HCT116 (cell line): ENCODE measurements around the gene SCN4B. TPM values are rescaled to one million over a fixed set of nuclear protein-coding genes. Genes with fewer than 3 reads are reported as not detected.

Experiments
- ATAC-seq: fragments of 200-7000 bp; cut with Tn5 transposase; 2 replicates; pipeline ENCODE4 v1.9.1; 2020; ENCODE audit warnings: mild to moderate bottlenecking, moderate library complexity
- BruUV-seq: library from RNA; stranded (reverse); fragments of 400-500 nt; replicated peaks from 2 replicates; lab custom pipeline; 2021; lab: Mats Ljungman, UMichigan
- CTCF ChIA-PET: fragments of 300-600 bp; sonication (Branson Sonifier 250); formaldehyde crosslinking; loops from one replicate; lab custom pipeline; 2021; ENCODE audit warnings: antibody characterized with exemption; lab: Charles Lee
- POLR2A ChIA-PET: fragments of 300-600, 350-600 bp; sonication (Branson Sonifier 250); formaldehyde crosslinking; loops from one replicate; lab custom pipeline; 2021; ENCODE audit warnings: antibody characterized with exemption; lab: Charles Lee
- RAD21 ChIA-PET, 2 experiments: fragments of 300-600 bp; sonication (Branson Sonifier 250); formaldehyde crosslinking; loops; one replicate each; lab custom pipeline; 2023; ENCODE audit warnings: low total read pairs in 2 of 2; ENCODE audit not compliant: uncharacterized antibody in 2 of 2, unreplicated experiment in 2 of 2, low non-redundant PET in 1 of 2; lab: Charles Lee
- DNase-seq: peaks from one replicate; pipeline ENCODE4 v3.0.0-alpha.2; 2010; ENCODE audit warnings: low read depth, low spot score
- H2AFZ ChIP-seq: fragments of 200-600 bp; shearing (Covaris generic), sonication (generic); 2 replicates; pipeline ENCODE4 v1.6.1; 2017; ENCODE audit warnings: low read depth, mixed run types, mixed read lengths, antibody characterized with exemption, low read length; ENCODE audit not compliant: poor library complexity, severe bottlenecking
- H3K27ac ChIP-seq: 2 replicates; pipeline ENCODE4 v1.5.1; 2012; ENCODE audit warnings: low read depth, low read length
- H3K27me3 ChIP-seq: fragments of 200-600 bp; sonication (generic); 2 replicates; pipeline ENCODE4 v1.6.1; 2016; ENCODE audit warnings: mixed run types, low read length, mixed read lengths; ENCODE audit not compliant: insufficient read depth
- H3K36me3 ChIP-seq, 2 experiments: fragments of 200-500 bp in 1 of 2; fragments of 200-600 bp in 1 of 2; sonication (Bioruptor generic) in 1 of 2; sonication (generic) in 1 of 2; 2 replicates each; pipeline versions ENCODE4 v1.5.1 to v1.6.1; 2014 to 2016; ENCODE audit warnings: low read length in 2 of 2, inconsistent platforms in 1 of 2, mixed read lengths in 1 of 2, mixed run types in 1 of 2; ENCODE audit not compliant: insufficient read depth in 2 of 2, control insufficient read depth in 1 of 2
- H3K4me1 ChIP-seq, 2 experiments: fragments of 200-600 bp in 1 of 2; sonication (generic) in 1 of 2; 2 replicates each; pipeline versions ENCODE4 v1.5.1 to v1.6.1; 2012 to 2017; ENCODE audit warnings: low read length in 2 of 2, inconsistent platforms in 1 of 2, mild to moderate bottlenecking in 1 of 2, mixed read lengths in 1 of 2, mixed run types in 1 of 2, moderate library complexity in 1 of 2; ENCODE audit not compliant: insufficient read depth in 2 of 2, control insufficient read depth in 1 of 2
- H3K4me2 ChIP-seq: fragments of 200-600 bp; sonication (generic); 2 replicates; pipeline ENCODE4 v1.6.1; 2017; ENCODE audit warnings: mixed run types, low read length, mixed read lengths
- H3K4me3 ChIP-seq, 2 experiments: fragments of 200-600 bp in 1 of 2; sonication (generic) in 1 of 2; replicated peaks in 1 of 2; 2 replicates each; pipeline ENCODE4 v1.5.1; 2011 to 2016; ENCODE audit warnings: low read length in 2 of 2, control low read depth in 1 of 2, low read depth in 1 of 2, mild to moderate bottlenecking in 1 of 2, mixed read lengths in 1 of 2, mixed run types in 1 of 2
- H3K79me2 ChIP-seq: fragments of 200-600 bp; sonication (generic); 2 replicates; pipeline ENCODE4 v1.6.1; 2017; ENCODE audit warnings: mild to moderate bottlenecking, mixed run types, low read length, moderate library complexity, mixed read lengths; ENCODE audit not compliant: insufficient read depth
- H3K9ac ChIP-seq: fragments of 200-600 bp; sonication (generic); 2 replicates; pipeline ENCODE4 v1.6.1; 2016; ENCODE audit warnings: low read length, mixed read lengths
- H3K9me2 ChIP-seq: fragments of 200-600 bp; sonication (generic), shearing (Covaris generic); 2 replicates; pipeline ENCODE4 v1.6.1; 2017; ENCODE audit warnings: mixed run types, mild to moderate bottlenecking, moderate library complexity; ENCODE audit not compliant: insufficient read depth
- H3K9me3 ChIP-seq, 2 experiments: fragments of 200-500 bp in 1 of 2; fragments of 200-600 bp in 1 of 2; sonication (Bioruptor generic) in 1 of 2; sonication (generic) in 1 of 2; 2 replicates each; pipeline ENCODE4 v1.6.1; 2014 to 2017; ENCODE audit warnings: low read length in 2 of 2, mixed read lengths in 2 of 2, inconsistent platforms in 1 of 2, low read depth in 1 of 2, mild to moderate bottlenecking in 1 of 2, mixed run types in 1 of 2, moderate library complexity in 1 of 2; ENCODE audit not compliant: control insufficient read depth in 1 of 2, insufficient read depth in 1 of 2
- H4K20me1 ChIP-seq: fragments of 200-600 bp; sonication (generic), shearing (Covaris generic); 2 replicates; pipeline ENCODE4 v1.6.1; 2017; ENCODE audit warnings: mixed run types, mild to moderate bottlenecking, moderate library complexity; ENCODE audit not compliant: insufficient read depth
- EZH2 ChIP-seq: fragments of 200-600 bp; sonication (generic); IDR thresholded peaks from 2 replicates; pipeline ENCODE4 v1.6.1; 2017; ENCODE audit warnings: antibody characterized with exemption, mixed run types
- FOSL1 ChIP-seq: IDR thresholded peaks from 2 replicates; pipeline ENCODE4 v1.6.1; 2012; ENCODE audit warnings: low read depth
- JUND ChIP-seq: IDR thresholded peaks from 2 replicates; pipeline ENCODE4 v1.6.1; 2012
- POLR2A ChIP-seq: IDR thresholded peaks from 2 replicates; pipeline ENCODE4 v1.7.0; 2011; ENCODE audit warnings: borderline replicate concordance; ENCODE audit not compliant: insufficient read depth, insufficient read length; ENCODE audit errors: extremely low read depth
- RAD21 ChIP-seq: IDR thresholded peaks from 2 replicates; pipeline ENCODE4 v1.6.1; 2012; ENCODE audit warnings: low read depth, mild to moderate bottlenecking
- TCF7L2 ChIP-seq: IDR thresholded peaks from 2 replicates; pipeline ENCODE4 v1.7.0; 2011; ENCODE audit warnings: borderline replicate concordance, inconsistent platforms; ENCODE audit not compliant: insufficient read depth, insufficient read length; ENCODE audit errors: extremely low read depth
- ZNF274 ChIP-seq: fragments of 200-500 bp; sonication (Bioruptor generic); IDR thresholded peaks from 2 replicates; pipeline ENCODE4 v1.6.1; 2014; ENCODE audit warnings: mild to moderate bottlenecking, low read depth, low read length, inconsistent platforms
- intact Hi-C: fragments of 100-400 bp; cut with micrococcal nuclease; formaldehyde crosslinking; loops from 2 replicates; pipeline ENCODE4 v1.10.0; 2022
- total RNA-seq: library from RNA; stranded (reverse); gene quantifications from one replicate; pipeline ENCODE4 v1.2.1, GENCODE V29; 2021; ENCODE audit not compliant: unreplicated experiment
- TF ChIP-seq, protein P1 (sequence below): IDR thresholded peaks from 2 replicates; pipeline ENCODE4 v1.6.1; 2012; ENCODE audit warnings: low read depth
- TF ChIP-seq, protein P2 (sequence below): IDR thresholded peaks from 2 replicates; pipeline ENCODE4 v1.6.1; 2012
- TF ChIP-seq, protein P3 (sequence below): IDR thresholded peaks from 2 replicates; pipeline ENCODE4 v1.6.1; 2012
- TF ChIP-seq, protein P4 (sequence below): IDR thresholded peaks from 2 replicates; pipeline ENCODE4 v1.6.1; 2011; ENCODE audit warnings: mild to moderate bottlenecking, low read length, moderate library complexity; ENCODE audit not compliant: insufficient replicate concordance; ENCODE audit errors: extremely low read depth

Gene SCN4B
- total RNA-seq, 1 experiment from 2014 or later = 0.32 TPM

DNA sequence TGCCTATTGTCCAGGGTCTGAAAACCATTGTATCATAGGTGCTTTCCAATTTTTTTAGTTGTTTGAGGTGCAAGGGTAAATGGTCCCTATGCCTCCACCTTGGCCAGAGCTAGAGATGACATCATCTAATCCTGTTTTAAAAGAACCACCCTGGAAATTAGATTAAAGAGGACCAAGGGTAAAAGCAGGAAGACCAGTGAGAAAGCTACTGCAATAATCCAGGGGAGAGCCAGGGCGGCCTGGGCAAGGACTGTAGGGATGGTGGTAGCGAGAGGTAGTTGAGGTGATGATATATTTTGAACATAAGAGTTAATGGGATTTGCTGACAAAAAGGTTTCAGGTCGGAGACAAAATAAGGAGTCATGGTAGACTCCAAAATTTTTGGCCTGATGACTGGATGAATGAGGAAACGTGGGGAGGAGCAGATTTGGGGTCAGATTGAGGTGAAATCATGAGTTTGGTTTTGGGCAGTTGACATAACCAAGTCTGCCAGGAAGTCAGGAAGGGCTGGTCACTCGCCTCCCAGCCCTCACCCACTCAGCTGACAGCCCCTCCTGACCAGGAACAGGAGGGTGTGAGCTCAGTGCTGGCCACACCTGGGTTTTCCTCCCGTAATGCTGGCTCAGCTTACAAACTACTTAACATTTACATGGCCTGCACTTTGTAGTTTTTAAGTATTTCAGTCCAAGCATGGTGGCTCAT is 23.0 kb downstream of the SCN4B start:
- Histone ChIP-seq H3K4me1 (peaks cover 0 to 6% of the 10 kb centered on the region in 2 experiments; a peak in 1 of 4 replicates), H3K79me2 (no peaks in the 10 kb centered on the region), H2AFZ (no peak overlapping the region), H4K20me1 (no peaks in the 10 kb centered on the region), H3K4me3 (no peak overlapping the region), H3K9ac (no peak overlapping the region), H3K36me3 (no peaks in the 10 kb centered on the region), H3K9me3 (no peaks in the 10 kb centered on the region), H3K27ac (no peak overlapping the region)
- ChIA-PET RAD21 (no interaction called here), CTCF (no interaction called here)
- no peak for ATAC-seq
- TF ChIP-seq RAD21 (no peak), JUND (no peak), FOSL1 (no peak), POLR2A (no peak), EZH2 (no peak), ZNF274 (no peak), TCF7L2 (no peak)
- TF ChIP-seq, protein P1, sequence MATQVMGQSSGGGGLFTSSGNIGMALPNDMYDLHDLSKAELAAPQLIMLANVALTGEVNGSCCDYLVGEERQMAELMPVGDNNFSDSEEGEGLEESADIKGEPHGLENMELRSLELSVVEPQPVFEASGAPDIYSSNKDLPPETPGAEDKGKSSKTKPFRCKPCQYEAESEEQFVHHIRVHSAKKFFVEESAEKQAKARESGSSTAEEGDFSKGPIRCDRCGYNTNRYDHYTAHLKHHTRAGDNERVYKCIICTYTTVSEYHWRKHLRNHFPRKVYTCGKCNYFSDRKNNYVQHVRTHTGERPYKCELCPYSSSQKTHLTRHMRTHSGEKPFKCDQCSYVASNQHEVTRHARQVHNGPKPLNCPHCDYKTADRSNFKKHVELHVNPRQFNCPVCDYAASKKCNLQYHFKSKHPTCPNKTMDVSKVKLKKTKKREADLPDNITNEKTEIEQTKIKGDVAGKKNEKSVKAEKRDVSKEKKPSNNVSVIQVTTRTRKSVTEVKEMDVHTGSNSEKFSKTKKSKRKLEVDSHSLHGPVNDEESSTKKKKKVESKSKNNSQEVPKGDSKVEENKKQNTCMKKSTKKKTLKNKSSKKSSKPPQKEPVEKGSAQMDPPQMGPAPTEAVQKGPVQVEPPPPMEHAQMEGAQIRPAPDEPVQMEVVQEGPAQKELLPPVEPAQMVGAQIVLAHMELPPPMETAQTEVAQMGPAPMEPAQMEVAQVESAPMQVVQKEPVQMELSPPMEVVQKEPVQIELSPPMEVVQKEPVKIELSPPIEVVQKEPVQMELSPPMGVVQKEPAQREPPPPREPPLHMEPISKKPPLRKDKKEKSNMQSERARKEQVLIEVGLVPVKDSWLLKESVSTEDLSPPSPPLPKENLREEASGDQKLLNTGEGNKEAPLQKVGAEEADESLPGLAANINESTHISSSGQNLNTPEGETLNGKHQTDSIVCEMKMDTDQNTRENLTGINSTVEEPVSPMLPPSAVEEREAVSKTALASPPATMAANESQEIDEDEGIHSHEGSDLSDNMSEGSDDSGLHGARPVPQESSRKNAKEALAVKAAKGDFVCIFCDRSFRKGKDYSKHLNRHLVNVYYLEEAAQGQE = no peak
- TF ChIP-seq, protein P2, sequence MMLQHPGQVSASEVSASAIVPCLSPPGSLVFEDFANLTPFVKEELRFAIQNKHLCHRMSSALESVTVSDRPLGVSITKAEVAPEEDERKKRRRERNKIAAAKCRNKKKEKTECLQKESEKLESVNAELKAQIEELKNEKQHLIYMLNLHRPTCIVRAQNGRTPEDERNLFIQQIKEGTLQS = no peak
- TF ChIP-seq, protein P3, sequence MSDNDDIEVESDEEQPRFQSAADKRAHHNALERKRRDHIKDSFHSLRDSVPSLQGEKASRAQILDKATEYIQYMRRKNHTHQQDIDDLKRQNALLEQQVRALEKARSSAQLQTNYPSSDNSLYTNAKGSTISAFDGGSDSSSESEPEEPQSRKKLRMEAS = no peak
- TF ChIP-seq, protein P4, sequence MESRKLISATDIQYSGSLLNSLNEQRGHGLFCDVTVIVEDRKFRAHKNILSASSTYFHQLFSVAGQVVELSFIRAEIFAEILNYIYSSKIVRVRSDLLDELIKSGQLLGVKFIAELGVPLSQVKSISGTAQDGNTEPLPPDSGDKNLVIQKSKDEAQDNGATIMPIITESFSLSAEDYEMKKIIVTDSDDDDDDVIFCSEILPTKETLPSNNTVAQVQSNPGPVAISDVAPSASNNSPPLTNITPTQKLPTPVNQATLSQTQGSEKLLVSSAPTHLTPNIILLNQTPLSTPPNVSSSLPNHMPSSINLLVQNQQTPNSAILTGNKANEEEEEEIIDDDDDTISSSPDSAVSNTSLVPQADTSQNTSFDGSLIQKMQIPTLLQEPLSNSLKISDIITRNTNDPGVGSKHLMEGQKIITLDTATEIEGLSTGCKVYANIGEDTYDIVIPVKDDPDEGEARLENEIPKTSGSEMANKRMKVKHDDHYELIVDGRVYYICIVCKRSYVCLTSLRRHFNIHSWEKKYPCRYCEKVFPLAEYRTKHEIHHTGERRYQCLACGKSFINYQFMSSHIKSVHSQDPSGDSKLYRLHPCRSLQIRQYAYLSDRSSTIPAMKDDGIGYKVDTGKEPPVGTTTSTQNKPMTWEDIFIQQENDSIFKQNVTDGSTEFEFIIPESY = no peak
- TF ChIP-seq, all 23 proteins: peak for 0
- no peak for DNase-seq
- no peak overlapping the region for H3K4me2 ChIP-seq
- no peaks in the 10 kb centered on the region for H3K9me2 ChIP-seq
- H3K27me3 ChIP-seq = no peaks in the 10 kb centered on the region
- POLR2A ChIA-PET = no interaction called here
- intact Hi-C loops = no loop called here
- no TSS peak for BruUV-seq
